Left hindlimb (tissue), 1 donor: ENCODE measurements around the gene EPAS1.

Experiments
- DNase-seq: peaks from one replicate; pipeline ENCODE4 v3.0.0-alpha.2; 2018

The EPAS1 gene

GRCh38 chr2:46296840-46297545 is at the start of gene EPAS1:
TSS of gene EPAS1 (plus strand) at chr2:46297407. CDS start at chr2:46297912, 505 bp downstream.
- peak; percentile 89 for DNase-seq

GRCh38 chr2:46248171-46248570 is 49.0 kb upstream of the EPAS1 start:
- no peak for DNase-seq

DNA sequence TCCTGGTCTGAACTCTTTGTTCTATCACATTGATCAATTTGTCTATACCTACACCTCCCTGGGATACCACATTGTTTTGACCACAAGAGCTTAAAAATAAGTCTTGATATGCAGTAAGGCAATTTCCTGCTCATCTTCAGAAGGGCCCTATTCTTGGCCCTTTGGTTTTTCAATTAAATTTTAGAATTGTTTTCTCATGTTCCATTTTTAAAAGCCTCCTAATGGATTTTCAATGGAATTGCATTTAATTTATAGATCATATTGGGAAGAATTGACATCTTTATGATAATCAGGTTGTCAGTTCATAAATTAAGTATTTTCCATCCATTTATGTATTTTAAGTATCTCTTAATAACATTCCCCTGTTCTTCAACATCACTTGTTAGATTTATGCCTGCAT is 47.6 kb upstream of the EPAS1 start:
- DNase-seq = no peak

DNA sequence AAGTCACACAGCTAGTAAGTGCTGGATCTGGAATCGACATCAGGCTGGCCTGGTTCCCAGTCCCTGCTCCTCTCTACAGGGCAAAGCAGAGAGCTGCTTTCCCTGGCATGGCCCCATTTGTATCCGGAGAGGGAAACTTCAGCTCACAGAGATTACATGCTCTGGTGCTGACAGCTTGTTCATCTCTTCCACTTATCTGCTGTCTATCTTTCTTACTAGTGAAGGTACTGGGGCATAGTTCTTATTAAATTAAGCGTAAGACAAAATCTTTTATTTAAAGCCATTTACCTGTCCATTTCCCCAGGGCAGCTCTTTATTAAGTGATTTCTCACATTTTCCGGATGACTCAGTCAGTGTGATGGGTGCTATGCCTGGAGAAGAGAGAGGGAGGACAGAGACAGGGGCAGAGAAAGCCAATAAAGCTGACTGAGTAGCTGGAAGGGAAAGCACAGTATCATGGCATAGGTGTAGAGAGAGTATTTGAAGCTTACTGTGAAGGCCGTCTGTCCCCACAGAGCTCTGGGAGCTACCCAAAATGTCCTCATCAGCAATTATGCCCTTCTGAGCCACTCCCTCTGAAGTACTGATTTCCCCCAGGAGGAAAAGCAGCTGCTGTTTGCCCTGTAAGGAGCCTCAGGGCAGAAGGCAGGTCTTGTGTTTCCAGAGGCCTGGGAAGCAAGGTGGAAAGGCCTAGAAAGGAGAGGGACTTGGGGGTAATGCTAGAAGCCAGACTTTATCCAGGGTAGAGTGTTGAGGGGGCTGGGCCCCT is 44.1 kb upstream of the EPAS1 start:
- DNase-seq = peak; percentile 69

DNA sequence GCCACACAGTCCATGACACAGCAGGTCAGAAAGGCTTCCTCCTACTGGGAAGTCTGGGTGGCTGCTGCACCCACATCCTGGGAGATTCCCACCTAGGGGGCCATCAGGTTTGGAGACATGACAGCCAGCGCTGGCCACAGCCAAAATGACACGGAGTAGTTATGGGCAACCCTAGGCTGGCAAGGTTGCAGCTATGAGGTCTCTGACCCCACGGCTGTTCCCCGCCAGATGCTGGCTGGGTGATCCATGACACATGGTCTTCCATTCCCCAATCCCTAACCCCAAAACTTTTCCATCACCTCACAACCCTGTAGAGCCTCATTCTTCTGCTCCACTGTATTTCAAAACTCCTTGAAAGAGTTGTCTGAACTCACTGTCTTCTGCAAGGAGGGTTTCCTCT is 42.7 kb upstream of the EPAS1 start:
- DNase-seq = no peak

DNA sequence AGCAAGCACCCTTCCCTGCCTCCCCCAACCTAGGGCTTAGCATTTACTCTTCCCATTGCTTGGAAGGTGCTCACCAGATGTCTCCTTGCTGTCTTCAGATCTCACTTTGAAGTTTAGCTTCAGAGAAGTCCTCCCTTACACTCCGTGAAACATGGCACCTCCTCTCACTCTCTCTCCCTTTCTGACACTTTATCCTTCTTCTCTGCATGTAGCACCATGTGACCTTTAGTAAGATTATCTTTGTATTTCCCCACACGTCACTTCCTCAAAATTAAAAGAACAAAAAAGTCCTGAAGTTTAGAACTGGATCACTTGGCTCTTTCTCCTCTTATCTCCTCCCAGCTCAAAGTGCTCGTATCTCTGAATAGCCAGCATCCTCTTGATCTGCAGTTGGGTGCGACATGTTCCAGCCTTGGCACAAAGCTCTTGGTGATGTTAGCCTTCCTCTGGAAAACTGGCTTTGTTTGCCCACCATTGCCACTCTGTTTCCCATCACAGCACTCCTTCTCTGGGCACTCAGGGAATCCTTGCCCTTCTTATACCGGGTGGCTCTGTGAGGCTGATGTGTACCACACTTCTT is 40.6 kb upstream of the EPAS1 start:
- DNase-seq = no peak

- DNase-seq = no peak
Measured at GRCh38 chr2:46257476-46257875, 39.7 kb upstream of the EPAS1 start.

GRCh38 chr2:46257980-46258379 is 39.2 kb upstream of the EPAS1 start:
- DNase-seq = no peak

DNA sequence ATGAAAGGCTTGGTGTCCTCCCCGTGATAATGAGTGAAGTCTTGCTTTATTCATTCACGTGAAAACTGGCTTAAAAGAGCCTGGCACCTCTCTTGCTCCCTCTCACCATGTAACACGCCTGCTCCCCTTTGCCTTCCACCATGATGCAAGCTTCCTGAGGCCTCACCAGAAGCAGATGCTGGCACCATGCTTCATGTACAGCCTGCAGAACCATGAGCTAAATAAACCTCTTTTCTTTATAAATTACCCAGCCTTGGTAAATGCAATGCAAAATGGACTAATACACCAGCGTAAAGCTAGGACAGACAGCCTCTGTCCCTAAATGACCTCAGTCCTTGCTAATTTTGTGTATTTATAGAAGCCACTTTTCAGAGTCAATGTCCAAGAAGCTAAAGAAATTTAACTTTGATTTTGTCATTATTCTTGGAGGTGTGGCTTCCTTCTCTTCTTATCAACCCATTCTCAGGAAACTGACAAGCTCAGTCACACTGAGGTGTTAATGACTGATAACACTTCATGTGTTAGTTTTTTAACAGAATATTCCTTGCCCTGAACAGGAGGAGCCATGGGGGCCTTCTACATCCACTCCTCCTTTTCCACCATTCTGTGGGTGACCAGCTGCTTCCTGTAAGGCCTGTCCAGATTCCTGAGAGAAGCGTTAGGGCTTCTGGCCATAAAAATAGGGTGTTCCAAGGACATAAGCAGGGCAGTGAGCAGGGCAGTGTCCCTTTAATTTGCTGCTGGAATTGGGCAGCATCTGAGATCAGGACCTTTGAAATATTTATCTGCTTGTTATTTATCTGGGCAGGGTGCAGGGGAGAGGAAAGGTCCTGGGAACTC is 38.0 kb upstream of the EPAS1 start:
- DNase-seq = no peak

- no peak for DNase-seq
Measured at GRCh38 chr2:46259777-46260168, 37.4 kb upstream of the EPAS1 start.

- no peak for DNase-seq
Measured at GRCh38 chr2:46260305-46260704, 36.9 kb upstream of the EPAS1 start.

GRCh38 chr2:46262248-46262938 is 34.8 kb upstream of the EPAS1 start:
- no peak for DNase-seq

DNA sequence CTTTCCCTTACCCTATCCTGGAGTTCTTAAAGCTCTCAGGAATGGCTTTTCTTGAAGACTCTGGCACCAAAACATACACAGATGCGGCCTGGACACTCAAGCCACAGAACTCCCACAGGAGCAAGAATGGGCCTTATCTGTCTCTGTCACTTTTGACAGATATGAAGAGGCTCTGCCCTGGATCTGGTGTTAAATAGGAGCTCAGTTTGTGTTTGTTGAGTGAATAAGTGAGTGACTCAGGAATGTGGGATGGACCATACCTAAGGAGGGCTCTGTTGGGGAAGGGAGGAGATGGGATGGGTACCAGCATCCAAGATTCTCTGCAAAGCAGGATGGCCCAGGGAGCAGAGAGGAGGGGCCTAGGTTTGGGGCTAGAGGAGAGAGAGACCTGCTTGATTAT is 33.9 kb upstream of the EPAS1 start:
- no peak for DNase-seq

DNA sequence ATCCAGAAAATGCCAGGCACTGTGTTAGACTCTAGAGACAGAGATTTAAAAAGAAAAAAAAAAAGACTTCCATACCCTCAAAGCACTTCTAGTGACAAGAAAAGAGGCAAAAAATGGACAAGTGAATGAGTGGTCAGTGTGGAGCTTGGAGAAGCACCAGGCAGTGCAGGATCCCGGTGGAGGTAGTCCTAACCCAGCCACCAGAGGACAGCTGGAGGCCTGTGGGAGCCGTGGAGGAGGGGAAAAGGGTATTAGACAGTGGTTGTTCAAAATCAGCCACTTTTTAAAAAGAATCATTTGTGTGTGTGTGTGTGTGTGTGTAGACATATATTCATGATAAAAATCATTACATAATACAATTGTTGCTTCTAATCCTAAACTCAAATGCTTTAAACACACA is 32.8 kb upstream of the EPAS1 start:
- no peak for DNase-seq

- no peak for DNase-seq
Measured at GRCh38 chr2:46266134-46266533, 31.1 kb upstream of the EPAS1 start.

DNA sequence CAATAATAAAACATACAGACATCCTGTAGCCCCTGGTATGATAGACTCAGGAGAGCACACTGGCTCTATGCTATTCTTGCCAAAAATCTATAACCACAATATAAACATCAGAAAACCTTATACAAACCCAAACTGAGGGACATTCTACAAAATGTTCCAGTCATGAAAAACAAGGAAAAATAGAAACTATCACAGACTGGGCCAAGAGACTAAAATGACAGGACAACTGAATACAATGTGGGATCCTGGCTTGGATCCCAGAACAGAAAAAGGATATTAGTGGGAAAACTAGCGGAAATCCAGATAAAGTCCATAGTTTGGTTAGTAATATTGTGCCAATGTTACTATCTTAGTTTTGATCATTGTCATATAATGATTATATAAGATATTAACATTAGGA is 29.6 kb upstream of the EPAS1 start:
- no peak for DNase-seq

- DNase-seq = no peak
Measured at GRCh38 chr2:46268196-46268595, 29.0 kb upstream of the EPAS1 start.

DNA sequence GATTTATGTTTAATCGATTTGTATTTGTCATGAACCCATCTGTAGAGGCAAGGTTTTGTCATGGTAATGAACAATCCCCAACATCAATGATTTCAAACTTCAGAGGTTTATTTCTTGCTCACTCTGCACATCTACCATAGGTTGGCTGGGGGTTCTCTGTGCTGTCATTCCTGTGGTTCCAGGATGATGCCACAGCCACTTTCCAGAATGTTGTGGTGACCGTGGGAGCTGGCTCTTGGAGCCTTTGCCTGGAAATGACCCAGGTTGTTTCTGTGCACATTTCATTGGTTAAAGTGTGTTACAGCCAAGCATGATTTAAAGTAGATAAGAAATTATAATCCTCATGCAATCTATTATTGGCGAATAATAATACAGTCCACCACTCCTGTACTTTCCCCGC is 28.2 kb upstream of the EPAS1 start:
- no peak for DNase-seq

DNA sequence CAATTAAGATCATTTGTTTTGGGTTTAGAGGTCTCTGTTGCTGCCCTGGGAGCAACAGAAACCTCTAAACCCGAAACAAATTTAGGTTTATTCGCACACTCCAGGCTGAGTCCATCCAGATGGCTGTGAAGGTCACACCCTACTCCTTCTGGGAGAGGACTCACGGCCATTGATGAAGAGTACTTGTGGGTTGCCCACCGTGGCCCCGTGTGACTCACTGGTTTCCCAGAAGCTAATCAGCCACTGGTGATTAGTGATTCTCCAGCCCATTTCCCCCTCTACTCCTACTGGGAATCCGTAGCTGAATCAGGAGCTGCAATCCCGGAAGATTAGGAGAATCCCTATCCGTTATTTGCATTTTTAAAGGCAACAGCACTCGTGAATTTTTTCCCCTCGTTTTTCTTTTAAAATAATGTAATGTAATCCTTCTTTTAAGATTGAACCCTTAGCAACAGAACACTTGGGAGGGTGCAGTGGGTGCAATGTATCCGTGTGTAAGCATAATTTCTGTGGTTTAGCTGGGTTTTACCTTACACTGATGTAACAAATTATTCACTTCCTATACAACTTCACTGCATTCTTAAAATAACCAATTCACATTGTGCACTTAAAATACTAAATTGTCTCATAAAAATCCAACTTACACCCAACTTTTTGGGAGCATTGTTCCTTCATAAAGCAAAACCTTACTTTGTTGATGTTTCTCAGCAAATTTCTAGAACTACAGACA is 27.5 kb upstream of the EPAS1 start:
- no peak for DNase-seq

DNA sequence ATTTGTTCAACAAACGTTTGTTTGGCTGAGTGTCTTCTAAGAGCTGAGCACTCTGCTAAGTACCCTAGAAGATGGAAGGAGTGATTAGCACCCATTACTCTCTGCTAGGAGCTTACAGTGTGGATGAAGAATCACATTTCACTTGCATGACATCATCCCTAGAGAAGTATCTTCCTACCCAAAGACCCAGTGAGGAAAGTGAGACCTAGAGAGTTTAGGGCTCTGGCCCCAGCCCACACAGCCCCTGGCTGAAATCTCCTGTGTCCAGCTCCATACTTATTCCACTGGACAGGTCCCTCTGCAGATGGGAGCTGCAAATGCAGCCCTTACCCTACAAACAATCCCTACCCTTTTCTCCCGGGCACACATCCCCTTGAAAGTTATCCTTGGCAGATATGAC is 26.8 kb upstream of the EPAS1 start:
- DNase-seq = no peak

DNA sequence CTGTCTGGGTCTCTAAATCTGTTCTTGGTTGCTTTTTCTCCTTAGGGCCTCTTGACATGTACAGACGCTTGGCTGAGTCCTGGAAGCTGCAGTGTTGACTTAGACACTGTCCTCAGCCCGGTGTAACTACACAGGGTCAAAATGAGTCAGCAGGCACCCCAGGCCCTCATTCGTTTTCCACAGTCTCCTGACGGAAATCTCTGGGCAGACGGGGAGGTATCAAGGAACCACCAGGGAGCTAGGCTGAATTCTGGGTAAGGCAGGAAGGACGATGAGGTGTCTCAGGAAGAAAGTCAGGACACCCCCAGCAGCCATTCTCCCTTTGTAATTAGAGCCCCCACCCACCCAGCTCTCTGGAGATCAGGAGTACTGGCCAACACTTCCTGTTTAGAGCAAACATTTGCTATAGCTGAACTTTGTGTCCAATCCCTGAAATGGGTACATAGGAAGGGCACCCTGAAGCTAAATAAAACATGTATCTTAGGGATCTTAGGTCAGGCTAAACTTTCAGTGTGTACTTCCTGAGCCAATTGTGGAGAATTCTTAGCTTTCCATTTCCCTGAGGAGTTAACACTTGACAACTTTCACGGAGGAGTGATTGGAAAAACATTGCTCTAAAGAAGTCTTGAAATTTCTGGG is 23.9 kb upstream of the EPAS1 start:
- DNase-seq = no peak
